Measurements from ENCODE around the gene LRP1B. TPM values are rescaled to one million over a fixed set of nuclear protein-coding genes. Genes with fewer than 3 reads are reported as not detected.

LRP1B gene
- total RNA-seq, 2 donors from 2014 or later, result 0.91 to 1.2 TPM

DNA sequence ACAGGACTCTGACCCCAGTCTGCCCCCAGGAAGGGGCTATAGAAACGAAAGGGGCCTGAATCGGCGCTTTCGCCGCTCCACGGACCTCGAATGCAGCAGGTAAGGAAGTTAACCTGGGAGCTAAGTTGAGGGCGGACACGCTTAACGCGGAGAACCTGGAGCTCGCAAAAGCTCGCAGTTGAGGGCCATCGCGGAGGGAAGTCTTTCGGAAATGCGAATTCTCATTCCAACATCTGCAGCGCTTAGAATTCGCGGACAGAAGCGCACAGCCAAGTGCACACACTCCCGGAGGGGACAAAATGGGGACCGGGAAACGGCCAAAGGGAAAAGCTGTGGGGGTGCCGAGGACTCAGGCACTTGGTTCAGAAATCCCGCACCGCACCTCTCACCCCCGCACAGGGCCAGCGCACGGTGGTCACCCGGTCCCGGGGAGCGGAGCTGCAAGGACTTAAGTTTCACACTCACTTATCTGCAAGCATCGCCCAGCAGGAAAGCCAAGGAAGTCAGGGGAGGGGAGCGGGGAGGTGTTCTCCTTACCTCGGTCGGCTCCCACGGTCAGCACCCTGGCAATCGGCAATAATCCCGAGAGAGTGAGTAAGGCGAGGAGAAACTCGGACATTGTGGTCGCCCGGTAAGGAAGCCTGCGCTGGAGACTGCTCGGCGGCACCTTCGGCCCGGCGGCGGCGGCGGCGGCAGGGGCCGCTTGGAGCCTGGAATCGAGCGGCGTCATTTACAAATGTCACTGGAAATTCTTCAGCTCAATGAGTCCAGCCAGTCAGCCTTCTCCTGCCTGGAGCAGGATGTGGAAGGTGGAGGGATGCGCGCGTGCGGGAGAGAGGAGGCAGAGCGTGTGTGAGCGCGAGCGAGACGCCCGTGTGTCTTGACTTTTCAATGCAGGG, 456 bp downstream of the LRP1B start:
- H3K9me3 ChIP-seq, result no peaks in the 10 kb centered on the region
- intact Hi-C loops (cut with DNase I), result no loop called here
- TF ChIP-seq POLR2A (IDR thresholded peaks at IDR 0.05), result no peak
- H3K27ac ChIP-seq, result peak overlapping the region; percentile 37 to 38
- DNase-seq (ENCODE audit: low spot score), result peak; percentile 63
- WGBS, result under 1% methylated on average over 68 of the region's 68 CpGs
- H3K27me3 ChIP-seq (replicated peaks; ENCODE audit: insufficient read depth), result no peaks in the 10 kb centered on the region
- peaks cover 3% of the 10 kb centered on the region for H3K4me1 ChIP-seq (replicated peaks)
- no peaks in the 10 kb centered on the region for H3K36me3 ChIP-seq
- H3K4me3 ChIP-seq, result peak overlapping the region; percentile 30 to 40

DNA sequence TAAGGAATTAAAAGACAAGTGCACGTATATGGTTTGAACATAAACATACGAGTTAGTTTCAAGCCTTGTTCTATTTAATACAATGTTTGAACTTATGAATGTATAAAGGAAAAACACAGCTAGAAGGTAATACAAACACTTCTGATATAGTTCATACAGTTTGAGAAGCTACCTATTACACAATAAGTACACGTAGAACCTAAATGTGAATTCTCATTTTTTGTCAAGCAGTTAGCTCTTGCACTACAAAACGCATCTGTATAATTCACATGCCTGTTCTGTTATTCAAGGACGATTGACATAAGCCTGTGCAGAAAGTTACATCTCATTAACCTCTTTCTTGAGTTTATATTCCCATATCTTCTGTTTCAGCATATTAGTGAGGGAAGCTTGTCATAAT, 2.7 kb downstream of the LRP1B start:
- Histone ChIP-seq H3K9me3 (no peaks in the 10 kb centered on the region), H3K36me3 (no peaks in the 10 kb centered on the region), H3K4me1 (replicated peaks) (peaks cover 3% of the 10 kb centered on the region), H3K4me3 (no peak overlapping the region), H3K27me3 (replicated peaks; ENCODE audit: insufficient read depth) (no peaks in the 10 kb centered on the region), H3K27ac (no peak overlapping the region)
- WGBS, result 87% methylated on average over 5 of the region's 5 CpGs
- TF ChIP-seq, protein P1, sequence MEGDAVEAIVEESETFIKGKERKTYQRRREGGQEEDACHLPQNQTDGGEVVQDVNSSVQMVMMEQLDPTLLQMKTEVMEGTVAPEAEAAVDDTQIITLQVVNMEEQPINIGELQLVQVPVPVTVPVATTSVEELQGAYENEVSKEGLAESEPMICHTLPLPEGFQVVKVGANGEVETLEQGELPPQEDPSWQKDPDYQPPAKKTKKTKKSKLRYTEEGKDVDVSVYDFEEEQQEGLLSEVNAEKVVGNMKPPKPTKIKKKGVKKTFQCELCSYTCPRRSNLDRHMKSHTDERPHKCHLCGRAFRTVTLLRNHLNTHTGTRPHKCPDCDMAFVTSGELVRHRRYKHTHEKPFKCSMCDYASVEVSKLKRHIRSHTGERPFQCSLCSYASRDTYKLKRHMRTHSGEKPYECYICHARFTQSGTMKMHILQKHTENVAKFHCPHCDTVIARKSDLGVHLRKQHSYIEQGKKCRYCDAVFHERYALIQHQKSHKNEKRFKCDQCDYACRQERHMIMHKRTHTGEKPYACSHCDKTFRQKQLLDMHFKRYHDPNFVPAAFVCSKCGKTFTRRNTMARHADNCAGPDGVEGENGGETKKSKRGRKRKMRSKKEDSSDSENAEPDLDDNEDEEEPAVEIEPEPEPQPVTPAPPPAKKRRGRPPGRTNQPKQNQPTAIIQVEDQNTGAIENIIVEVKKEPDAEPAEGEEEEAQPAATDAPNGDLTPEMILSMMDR (IDR thresholded peaks at IDR 0.05), result no peak
- TF ChIP-seq POLR2A (IDR thresholded peaks at IDR 0.05), result no peak
- TF ChIP-seq POLR2AphosphoS5 (IDR thresholded peaks at IDR 0.05), result no peak
- no peak for DNase-seq (ENCODE audit: low spot score)
- intact Hi-C loops (cut with DNase I), result no loop called here

DNA sequence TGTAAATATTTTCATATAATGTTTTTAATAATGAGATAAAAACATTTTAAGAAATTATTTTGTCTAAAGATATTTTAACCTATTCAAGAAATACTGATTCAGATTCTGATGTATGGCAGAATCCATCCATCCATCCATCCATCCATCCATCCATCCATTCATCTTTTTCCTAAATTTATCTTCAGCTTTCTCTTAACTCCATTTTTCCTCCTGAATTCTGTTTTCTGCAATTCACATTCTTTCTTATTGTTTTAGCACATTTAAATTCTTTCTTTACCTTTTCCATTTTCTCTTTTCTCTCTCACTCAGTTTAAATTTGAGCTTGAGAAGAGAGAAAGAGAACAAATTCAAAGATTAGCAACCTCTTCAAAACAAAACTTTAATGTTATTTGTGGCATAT, 3.6 kb downstream of the LRP1B start:
- intact Hi-C loops (cut with DNase I), result no loop called here
- Histone ChIP-seq H3K27me3 (replicated peaks; ENCODE audit: insufficient read depth) (no peaks in the 10 kb centered on the region), H3K27ac (no peak overlapping the region), H3K4me1 (replicated peaks) (peaks cover 3% of the 10 kb centered on the region), H3K4me3 (no peak overlapping the region), H3K36me3 (no peaks in the 10 kb centered on the region), H3K9me3 (no peaks in the 10 kb centered on the region)
- TF ChIP-seq, protein P1 (IDR thresholded peaks at IDR 0.05), result no peak
- TF ChIP-seq POLR2AphosphoS5 (IDR thresholded peaks at IDR 0.05) (no peak), POLR2A (IDR thresholded peaks at IDR 0.05) (no peak)
- no peak for DNase-seq (ENCODE audit: low spot score)

DNA sequence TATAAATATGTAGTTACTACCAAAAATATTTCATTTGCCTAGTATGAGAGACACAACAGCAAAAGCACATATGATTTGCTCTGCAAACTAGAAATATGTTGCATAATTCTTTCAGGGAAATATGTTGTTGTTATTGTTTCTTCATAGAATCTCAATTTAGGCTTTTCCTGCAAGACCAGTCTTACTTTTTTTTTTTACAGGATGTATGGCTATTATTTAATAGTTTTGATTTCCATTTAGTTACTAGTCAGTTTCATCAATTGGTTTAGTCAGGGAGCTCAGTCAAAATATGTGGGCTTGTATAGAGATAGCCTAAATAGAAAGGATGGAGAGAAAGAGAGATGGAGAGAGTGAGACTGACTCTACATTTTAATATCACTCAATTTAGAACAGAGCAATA, 6.1 kb downstream of the LRP1B start:
- no peak overlapping the region for H3K27ac ChIP-seq
- no peak for TF ChIP-seq POLR2AphosphoS5 (IDR thresholded peaks at IDR 0.05)
- no peak for TF ChIP-seq POLR2A (IDR thresholded peaks at IDR 0.05)
- intact Hi-C loops (cut with DNase I), result no loop called here
- no peaks in the 10 kb centered on the region for H3K4me1 ChIP-seq (replicated peaks)
- no peaks in the 10 kb centered on the region for H3K9me3 ChIP-seq
- no peaks in the 10 kb centered on the region for H3K27me3 ChIP-seq (replicated peaks; ENCODE audit: insufficient read depth)
- no peak for DNase-seq (ENCODE audit: low spot score)
- no peak overlapping the region for H3K4me3 ChIP-seq
- no peaks in the 10 kb centered on the region for H3K36me3 ChIP-seq

DNA sequence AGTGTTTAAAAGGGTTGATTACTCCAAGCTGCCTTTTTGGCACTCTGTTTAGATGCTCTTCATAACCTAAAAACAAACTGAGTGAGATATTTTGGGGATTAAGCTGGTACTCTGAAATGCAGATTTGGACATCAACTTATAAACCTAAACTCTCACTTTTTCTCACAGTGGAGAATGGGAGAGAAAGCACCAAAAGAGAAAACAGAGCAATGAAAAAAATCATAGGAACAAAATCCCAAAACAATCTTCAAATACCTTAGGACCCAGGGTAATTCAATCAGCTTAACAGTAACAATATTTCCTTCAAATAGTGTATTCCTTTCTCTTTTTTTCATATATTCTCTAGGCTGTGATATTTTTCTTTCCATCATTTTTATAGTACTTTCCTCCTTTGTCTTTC, 11.5 kb downstream of the LRP1B start:
- DNase-seq (ENCODE audit: low spot score), result no peak
- Histone ChIP-seq H3K36me3 (no peaks in the 10 kb centered on the region), H3K4me3 (no peak overlapping the region), H3K27me3 (replicated peaks; ENCODE audit: insufficient read depth) (no peaks in the 10 kb centered on the region), H3K9me3 (no peaks in the 10 kb centered on the region), H3K4me1 (replicated peaks) (no peaks in the 10 kb centered on the region), H3K27ac (no peak overlapping the region)
- TF ChIP-seq POLR2AphosphoS5 (IDR thresholded peaks at IDR 0.05) (no peak), POLR2A (IDR thresholded peaks at IDR 0.05) (no peak)
- TF ChIP-seq, protein P1 (IDR thresholded peaks at IDR 0.05), result no peak
- intact Hi-C loops (cut with DNase I), result no loop called here

DNA sequence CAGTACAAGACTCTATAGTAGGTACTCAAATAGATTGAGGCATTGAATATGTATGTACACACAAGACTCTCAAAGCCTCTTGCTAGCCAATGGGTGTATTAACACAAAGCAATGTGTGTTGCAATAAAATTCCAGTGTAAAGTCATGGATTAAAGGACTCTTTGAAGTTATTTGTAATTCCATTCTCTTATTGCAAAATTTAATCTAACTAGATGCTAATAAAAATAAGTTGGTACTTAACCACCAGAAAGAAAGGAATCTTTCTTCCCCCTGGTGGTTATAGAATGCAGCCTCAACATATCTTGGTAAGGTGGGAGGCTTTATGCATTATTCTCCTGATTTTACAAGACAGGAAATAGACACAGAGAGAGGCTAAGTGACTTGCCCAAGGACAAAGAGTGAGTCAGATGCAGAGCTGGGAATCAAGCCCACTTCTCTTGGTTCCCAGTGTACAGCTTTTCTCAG, 18.0 kb downstream of the LRP1B start:
- TF ChIP-seq, protein P1 (IDR thresholded peaks at IDR 0.05), result no peak
- TF ChIP-seq POLR2AphosphoS5 (IDR thresholded peaks at IDR 0.05) (no peak), POLR2A (IDR thresholded peaks at IDR 0.05) (no peak)
- no peaks in the 10 kb centered on the region for H3K36me3 ChIP-seq
- intact Hi-C loops (cut with DNase I), result no loop called here
- no peaks in the 10 kb centered on the region for H3K9me3 ChIP-seq
- H3K4me3 ChIP-seq, result no peak overlapping the region
- no peaks in the 10 kb centered on the region for H3K4me1 ChIP-seq (replicated peaks)
- no peaks in the 10 kb centered on the region for H3K27me3 ChIP-seq (replicated peaks; ENCODE audit: insufficient read depth)
- DNase-seq (ENCODE audit: low spot score), result no peak
- H3K27ac ChIP-seq, result no peak overlapping the region
